ENCODE measurements around the gene RSPH6A.

The RSPH6A gene

GRCh38 chr19:45781214-45782161 is 33.6 kb downstream of the RSPH6A start:
- peak overlapping the region; percentile 48 for H3K4me3 ChIP-seq (replicated peaks; ENCODE audit: low read depth, low read length)
- TF ChIP-seq, protein P1, sequence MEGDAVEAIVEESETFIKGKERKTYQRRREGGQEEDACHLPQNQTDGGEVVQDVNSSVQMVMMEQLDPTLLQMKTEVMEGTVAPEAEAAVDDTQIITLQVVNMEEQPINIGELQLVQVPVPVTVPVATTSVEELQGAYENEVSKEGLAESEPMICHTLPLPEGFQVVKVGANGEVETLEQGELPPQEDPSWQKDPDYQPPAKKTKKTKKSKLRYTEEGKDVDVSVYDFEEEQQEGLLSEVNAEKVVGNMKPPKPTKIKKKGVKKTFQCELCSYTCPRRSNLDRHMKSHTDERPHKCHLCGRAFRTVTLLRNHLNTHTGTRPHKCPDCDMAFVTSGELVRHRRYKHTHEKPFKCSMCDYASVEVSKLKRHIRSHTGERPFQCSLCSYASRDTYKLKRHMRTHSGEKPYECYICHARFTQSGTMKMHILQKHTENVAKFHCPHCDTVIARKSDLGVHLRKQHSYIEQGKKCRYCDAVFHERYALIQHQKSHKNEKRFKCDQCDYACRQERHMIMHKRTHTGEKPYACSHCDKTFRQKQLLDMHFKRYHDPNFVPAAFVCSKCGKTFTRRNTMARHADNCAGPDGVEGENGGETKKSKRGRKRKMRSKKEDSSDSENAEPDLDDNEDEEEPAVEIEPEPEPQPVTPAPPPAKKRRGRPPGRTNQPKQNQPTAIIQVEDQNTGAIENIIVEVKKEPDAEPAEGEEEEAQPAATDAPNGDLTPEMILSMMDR (IDR thresholded peaks at IDR 0.05; ENCODE audit: low read length, missing control alignments): no peak
- DNase-seq (ENCODE audit: low read depth): no peak

- TF ChIP-seq, protein P1 (IDR thresholded peaks at IDR 0.05; ENCODE audit: low read length, missing control alignments): no peak
- DNase-seq (ENCODE audit: low read depth): no peak
- H3K4me3 ChIP-seq (replicated peaks; ENCODE audit: low read depth, low read length): no peak overlapping the region
These were observed 34.5 kb downstream of the RSPH6A start for GRCh38 chr19:45780448-45781213.

DNA sequence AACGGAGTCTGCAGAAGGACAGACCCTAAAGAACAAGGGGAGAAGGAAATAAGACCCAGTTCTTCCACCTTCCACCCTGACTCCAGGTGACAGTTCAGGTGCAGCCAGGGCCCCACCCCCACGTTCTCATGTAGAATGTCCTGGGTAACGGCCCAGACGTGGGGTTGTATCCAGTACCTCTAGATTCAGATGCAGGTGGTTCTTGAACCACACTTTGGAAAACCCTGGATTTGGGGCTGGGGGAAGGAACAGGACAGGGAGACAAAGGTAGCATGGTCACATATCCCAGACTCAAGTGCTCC is 35.0 kb downstream of the RSPH6A start:
- H3K4me3 ChIP-seq (replicated peaks; ENCODE audit: low read depth, low read length): no peak overlapping the region

GRCh38 chr19:45779231-45780145 is 35.6 kb downstream of the RSPH6A start:
- TF ChIP-seq, protein P1 (IDR thresholded peaks at IDR 0.05; ENCODE audit: low read length, missing control alignments): peak; percentile 17
- DNase-seq (ENCODE audit: low read depth): peak; percentile 43
- no peak overlapping the region for H3K4me3 ChIP-seq (replicated peaks; ENCODE audit: low read depth, low read length)

More for the DNA sequence above, 35.0 kb downstream of the RSPH6A start:
- TF ChIP-seq, protein P1 (IDR thresholded peaks at IDR 0.05; ENCODE audit: low read length, missing control alignments): no peak
- no peak for DNase-seq (ENCODE audit: low read depth)

DNA sequence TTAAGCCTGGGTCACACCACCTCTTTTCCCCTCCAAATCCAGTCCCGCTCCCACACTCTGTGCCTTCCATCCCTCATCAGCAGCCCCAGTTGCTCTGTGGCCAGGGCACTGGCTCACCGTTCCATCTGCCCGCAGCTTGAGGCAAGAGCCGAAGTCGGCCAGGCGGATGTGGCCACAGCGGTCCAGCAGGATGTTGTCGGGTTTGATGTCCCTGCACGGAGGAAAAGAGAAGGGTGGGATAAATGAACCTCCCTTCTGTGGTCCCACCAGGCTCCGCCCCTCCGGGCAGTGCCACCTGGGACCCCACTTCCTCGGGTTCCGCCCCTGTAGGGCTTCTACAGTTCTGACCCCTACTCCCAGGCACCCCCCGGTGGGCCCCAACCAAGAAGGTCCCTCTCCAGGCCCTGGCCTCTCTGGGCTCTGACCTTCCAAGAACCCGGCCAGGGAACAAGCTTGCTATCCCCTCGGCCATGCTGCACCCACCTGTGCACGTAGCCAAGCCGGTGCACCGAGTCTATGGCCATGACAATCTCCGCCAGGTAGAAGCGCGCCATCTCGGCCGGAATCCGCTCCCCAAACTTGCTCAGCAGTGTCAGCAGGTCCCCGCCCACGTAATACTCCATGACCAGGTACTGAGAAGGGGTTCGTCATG is 37.0 kb downstream of the RSPH6A start:
- TF ChIP-seq, protein P1 (IDR thresholded peaks at IDR 0.05; ENCODE audit: low read length, missing control alignments): no peak
- H3K4me3 ChIP-seq (replicated peaks; ENCODE audit: low read depth, low read length): no peak overlapping the region
- no peak for DNase-seq (ENCODE audit: low read depth)

- DNase-seq (ENCODE audit: low read depth): no peak
- H3K4me3 ChIP-seq (replicated peaks; ENCODE audit: low read depth, low read length): no peak overlapping the region
- TF ChIP-seq, protein P1 (IDR thresholded peaks at IDR 0.05; ENCODE audit: low read length, missing control alignments): no peak
These were observed 37.6 kb downstream of the RSPH6A start for GRCh38 chr19:45777395-45777961.

Data from fibroblast of pulmonary artery (primary cell).